CD4-positive, alpha-beta T cell (primary cell): ENCODE measurements around the gene UQCR11. TPM values are rescaled to one million over a fixed set of nuclear protein-coding genes. Genes with fewer than 3 reads are reported as not detected.

Experiments used
- ATAC-seq: fragments of 200-7000 bp; cut with Tn5 transposase; one replicate; pipeline ENCODE4 v1.10.0; 2022; ENCODE audit warnings: mild to moderate bottlenecking; ENCODE audit not compliant: poor library complexity
- CTCF ChIA-PET: fragments of 350-600 bp; sonication (Branson Sonifier 250); formaldehyde crosslinking; loops from one replicate; lab custom pipeline; 2021; ENCODE audit warnings: antibody characterized with exemption, inconsistent platforms; lab: Charles Lee
- POLR2A ChIA-PET: fragments of 350-600 bp; sonication (Branson Sonifier 250); formaldehyde crosslinking; loops from one replicate; lab custom pipeline; 2021; ENCODE audit warnings: antibody characterized with exemption, inconsistent platforms; lab: Charles Lee
- DNase-seq, 14 experiments: peaks; one replicate each; pipeline ENCODE4 v3.0.0-alpha.2; 2013 to 2020; ENCODE audit warnings: mixed read lengths in 2 of 14
- H3K27ac ChIP-seq, 2 donors: one replicate each; pipeline versions ENCODE4 v1.5.1 to v1.7.0; 2013; ENCODE audit warnings: low read length in 2 of 2, low read depth in 1 of 2, mild to moderate bottlenecking in 1 of 2
- H3K27me3 ChIP-seq, 2 experiments: 1 replicate in 1 of 2; 2 replicates in 1 of 2; pipeline versions ENCODE4 v1.6.1 to v1.7.0; 2013; ENCODE audit warnings: low read length in 2 of 2, control low read depth in 1 of 2, mild to moderate bottlenecking in 1 of 2, moderate library complexity in 1 of 2; ENCODE audit not compliant: insufficient read depth in 2 of 2, control insufficient read depth in 1 of 2
- H3K36me3 ChIP-seq: one replicate; pipeline ENCODE4 v1.6.1; 2013; ENCODE audit warnings: low read length, control low read depth; ENCODE audit not compliant: insufficient read depth
- H3K4me1 ChIP-seq: one replicate; pipeline ENCODE4 v1.6.1; 2013; ENCODE audit warnings: low read length, control low read depth; ENCODE audit not compliant: insufficient read depth
- H3K4me3 ChIP-seq: one replicate; pipeline ENCODE4 v1.5.1; 2013; ENCODE audit warnings: mild to moderate bottlenecking, low read length, moderate library complexity
- H3K9me3 ChIP-seq, 2 experiments: 1 replicate in 1 of 2; 2 replicates in 1 of 2; pipeline versions ENCODE4 v1.6.1 to v1.7.0; 2013; ENCODE audit warnings: low read length in 2 of 2, mild to moderate bottlenecking in 2 of 2, control low read depth in 1 of 2, moderate library complexity in 1 of 2; ENCODE audit not compliant: control insufficient read depth in 1 of 2, insufficient read depth in 1 of 2
- H3K27ac Mint-ChIP-seq: one replicate; pipeline ENCODE4 v1.8.0; 2020; ENCODE audit warnings: mixed read lengths
- H3K27me3 Mint-ChIP-seq: one replicate; pipeline ENCODE4 v1.8.0; 2021; ENCODE audit warnings: mixed read lengths
- H3K36me3 Mint-ChIP-seq: one replicate; pipeline ENCODE4 v1.8.0; 2021; ENCODE audit warnings: low read depth, mixed read lengths
- H3K4me1 Mint-ChIP-seq: one replicate; pipeline ENCODE4 v1.8.0; 2021; ENCODE audit warnings: low read depth, mixed read lengths
- H3K4me3 Mint-ChIP-seq: one replicate; pipeline ENCODE4 v1.8.0; 2020; ENCODE audit warnings: mild to moderate bottlenecking, mixed read lengths
- H3K9me3 Mint-ChIP-seq: one replicate; pipeline ENCODE4 v1.8.0; 2020; ENCODE audit warnings: mixed read lengths
- intact Hi-C, 2 experiments: fragments of 100-400 bp; cut with DNase I in 1 of 2; cut with micrococcal nuclease in 1 of 2; formaldehyde crosslinking; loops; one replicate each; pipeline versions ENCODE4 v1.15.1 to v1.9.0; 2023 to 2025; cut with DNase I, micrococcal nuclease
- total RNA-seq, 174 experiments: library from RNA in 2 of 174; stranded (reverse) in 2 of 174; gene quantifications; one replicate each; pipeline ENCODE4 v1.2.3 and lab custom pipeline; 2021 to 2026
- TF ChIP-seq, protein P1 (sequence below): fragments of 200-600 bp; IDR thresholded peaks from one replicate; pipeline ENCODE4 v1.8.0; 2022; ENCODE audit warnings: antibody characterized with exemption, mild to moderate bottlenecking

Gene UQCR11
- total RNA-seq, 2 experiments from 2014 or later, result 88.9 to 93.8 TPM

GRCh38 chr19:1620502-1620901 lies 15.2 kb upstream of the UQCR11 start:
- DNase-seq, result no peak
- ChIA-PET POLR2A (no interaction called here), CTCF (no interaction called here)
- Histone ChIP-seq H3K36me3 (peaks cover 34% of the 10 kb centered on the region), H3K4me1 (peaks cover 13% of the 10 kb centered on the region), H3K27ac (no peak overlapping the region), H3K9me3 (no peaks in the 10 kb centered on the region), H3K27me3 (no peaks in the 10 kb centered on the region), H3K4me3 (no peak overlapping the region)
- Mint-ChIP-seq H3K27ac (no peak overlapping the region), H3K4me3 (no peak overlapping the region), H3K9me3 (no peaks in the 10 kb centered on the region), H3K27me3 (no peaks in the 10 kb centered on the region), H3K4me1 (peaks cover 24% of the 10 kb centered on the region), H3K36me3 (peaks cover 36% of the 10 kb centered on the region)
- ATAC-seq, result no peak
- TF ChIP-seq, protein P1, sequence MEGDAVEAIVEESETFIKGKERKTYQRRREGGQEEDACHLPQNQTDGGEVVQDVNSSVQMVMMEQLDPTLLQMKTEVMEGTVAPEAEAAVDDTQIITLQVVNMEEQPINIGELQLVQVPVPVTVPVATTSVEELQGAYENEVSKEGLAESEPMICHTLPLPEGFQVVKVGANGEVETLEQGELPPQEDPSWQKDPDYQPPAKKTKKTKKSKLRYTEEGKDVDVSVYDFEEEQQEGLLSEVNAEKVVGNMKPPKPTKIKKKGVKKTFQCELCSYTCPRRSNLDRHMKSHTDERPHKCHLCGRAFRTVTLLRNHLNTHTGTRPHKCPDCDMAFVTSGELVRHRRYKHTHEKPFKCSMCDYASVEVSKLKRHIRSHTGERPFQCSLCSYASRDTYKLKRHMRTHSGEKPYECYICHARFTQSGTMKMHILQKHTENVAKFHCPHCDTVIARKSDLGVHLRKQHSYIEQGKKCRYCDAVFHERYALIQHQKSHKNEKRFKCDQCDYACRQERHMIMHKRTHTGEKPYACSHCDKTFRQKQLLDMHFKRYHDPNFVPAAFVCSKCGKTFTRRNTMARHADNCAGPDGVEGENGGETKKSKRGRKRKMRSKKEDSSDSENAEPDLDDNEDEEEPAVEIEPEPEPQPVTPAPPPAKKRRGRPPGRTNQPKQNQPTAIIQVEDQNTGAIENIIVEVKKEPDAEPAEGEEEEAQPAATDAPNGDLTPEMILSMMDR, result no peak
- intact Hi-C loops, result loop anchor here in 1 of 2 experiments (5.0 kb wide), 1 partner anchor 52 kb away; no protein-coding TSS in a partner anchor

DNA sequence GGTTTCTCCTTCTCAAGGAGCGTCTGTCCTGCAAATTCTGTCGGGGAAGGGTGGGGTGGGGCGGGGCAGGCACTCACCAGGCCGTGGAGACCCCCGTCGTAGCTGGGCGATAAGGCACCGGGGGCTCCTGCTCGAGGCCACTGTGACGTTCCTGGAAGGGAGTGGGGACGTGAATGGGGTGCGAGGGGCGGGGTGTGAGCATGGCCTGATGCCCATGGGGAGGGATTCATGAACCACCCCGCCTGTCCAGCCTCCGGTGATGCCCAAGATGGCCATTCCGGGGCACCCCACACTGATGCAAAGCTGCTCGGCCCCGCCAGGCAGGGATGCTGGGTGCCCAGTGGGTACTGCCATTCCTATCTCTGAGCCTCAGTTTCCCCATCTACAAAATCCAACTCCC lies 14.4 kb upstream of the UQCR11 start:
- DNase-seq (no peak), ATAC-seq (no peak)
- Histone ChIP-seq H3K4me3 (no peak overlapping the region), H3K9me3 (no peaks in the 10 kb centered on the region), H3K36me3 (peaks cover 39% of the 10 kb centered on the region), H3K4me1 (peaks cover 13% of the 10 kb centered on the region), H3K27ac (no peak overlapping the region), H3K27me3 (no peaks in the 10 kb centered on the region)
- ChIA-PET POLR2A (no interaction called here), CTCF (no interaction called here)
- intact Hi-C loops, result loop anchor here in 1 of 2 experiments (5.0 kb wide), 1 partner anchor 53 kb away; no protein-coding TSS in a partner anchor
- no peaks in the 10 kb centered on the region for H3K9me3 Mint-ChIP-seq
- peaks cover 23% of the 10 kb centered on the region for H3K4me1 Mint-ChIP-seq
- no peaks in the 10 kb centered on the region for H3K27me3 Mint-ChIP-seq
- TF ChIP-seq, protein P1, result no peak
- no peak overlapping the region for H3K4me3 Mint-ChIP-seq
- H3K27ac Mint-ChIP-seq, result no peak overlapping the region
- peaks cover 44% of the 10 kb centered on the region for H3K36me3 Mint-ChIP-seq

- Histone ChIP-seq H3K27ac (no peak overlapping the region), H3K4me1 (peaks cover 13% of the 10 kb centered on the region), H3K4me3 (no peak overlapping the region), H3K9me3 (no peaks in the 10 kb centered on the region), H3K27me3 (no peaks in the 10 kb centered on the region), H3K36me3 (peaks cover 45% of the 10 kb centered on the region)
- TF ChIP-seq, protein P1, result no peak
- Mint-ChIP-seq H3K27ac (no peak overlapping the region), H3K9me3 (no peaks in the 10 kb centered on the region), H3K4me3 (no peak overlapping the region), H3K27me3 (no peaks in the 10 kb centered on the region), H3K36me3 (peaks cover 42% of the 10 kb centered on the region), H3K4me1 (peaks cover 17% of the 10 kb centered on the region)
- POLR2A ChIA-PET, result no interaction called here
- ATAC-seq (no peak), DNase-seq (no peak)
- CTCF ChIA-PET, result no interaction called here
- intact Hi-C loops, result no loop called here
Measured at GRCh38 chr19:1619094-1619439, 13.8 kb upstream of the UQCR11 start.
